ENCODE measurements around the gene MINPP1.

DNA sequence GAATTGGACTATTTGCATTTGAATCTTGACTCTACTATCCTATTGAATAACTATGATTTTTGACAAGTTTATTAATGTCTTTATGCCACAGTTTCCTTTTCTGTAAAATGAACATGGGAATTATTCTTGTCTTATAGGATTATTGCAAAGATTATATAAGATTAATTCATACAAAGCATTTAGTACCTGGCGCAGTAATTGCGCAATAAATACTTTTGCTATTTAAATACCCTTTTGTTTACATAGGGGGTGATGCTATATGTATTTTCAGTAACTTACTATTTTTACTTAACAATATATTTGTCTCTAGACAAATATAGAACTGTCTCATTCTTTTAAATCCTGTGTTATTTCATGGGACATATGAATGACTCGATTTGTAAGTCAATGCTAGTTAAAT, 5.3 kb downstream of the MINPP1 start:
- no peak for TF ChIP-seq POLR2AphosphoS5 (IDR thresholded peaks at IDR 0.05; ENCODE audit: low read depth, low read length)
- no peak for TF ChIP-seq NFIB (CRISPR knock-in tag; IDR thresholded peaks at IDR 0.05; ENCODE audit: borderline replicate concordance)
- TF ChIP-seq CREM (IDR thresholded peaks at IDR 0.05), result no peak
- TF ChIP-seq CREM (CRISPR knock-in tag; IDR thresholded peaks at IDR 0.05), result no peak
- TF ChIP-seq, protein P1, sequence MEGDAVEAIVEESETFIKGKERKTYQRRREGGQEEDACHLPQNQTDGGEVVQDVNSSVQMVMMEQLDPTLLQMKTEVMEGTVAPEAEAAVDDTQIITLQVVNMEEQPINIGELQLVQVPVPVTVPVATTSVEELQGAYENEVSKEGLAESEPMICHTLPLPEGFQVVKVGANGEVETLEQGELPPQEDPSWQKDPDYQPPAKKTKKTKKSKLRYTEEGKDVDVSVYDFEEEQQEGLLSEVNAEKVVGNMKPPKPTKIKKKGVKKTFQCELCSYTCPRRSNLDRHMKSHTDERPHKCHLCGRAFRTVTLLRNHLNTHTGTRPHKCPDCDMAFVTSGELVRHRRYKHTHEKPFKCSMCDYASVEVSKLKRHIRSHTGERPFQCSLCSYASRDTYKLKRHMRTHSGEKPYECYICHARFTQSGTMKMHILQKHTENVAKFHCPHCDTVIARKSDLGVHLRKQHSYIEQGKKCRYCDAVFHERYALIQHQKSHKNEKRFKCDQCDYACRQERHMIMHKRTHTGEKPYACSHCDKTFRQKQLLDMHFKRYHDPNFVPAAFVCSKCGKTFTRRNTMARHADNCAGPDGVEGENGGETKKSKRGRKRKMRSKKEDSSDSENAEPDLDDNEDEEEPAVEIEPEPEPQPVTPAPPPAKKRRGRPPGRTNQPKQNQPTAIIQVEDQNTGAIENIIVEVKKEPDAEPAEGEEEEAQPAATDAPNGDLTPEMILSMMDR (CRISPR knock-in tag; IDR thresholded peaks at IDR 0.05), result no peak

Measured in HepG2 (cell line).